ENCODE data around the gene RANGAP1. TPM values are rescaled to one million over a fixed set of nuclear protein-coding genes. Genes with fewer than 3 reads are reported as not detected.
A peak's percentile ranks its signal among the peaks of the same experiment; 100 is the strongest.

The RANGAP1 gene
- total and polyA plus RNA-seq, 2 of the 13 experiments (the other 11 are each of a cell fraction or from before 2014, with no cell fraction given), result 51.8 to 83.9 TPM

GRCh38 chr22:41197038-41197972 is 88.7 kb downstream of the RANGAP1 start (continued):
- TF ChIP-seq TRAFD1 (CRISPR knock-in tag; IDR thresholded peaks at IDR 0.05; ENCODE audit: borderline replicate concordance) (no peak), AGO2 (optimal IDR thresholded peaks at IDR 0.05; ENCODE audit: low read depth, low read length) (peak; percentile 30), ZBTB40 (IDR thresholded peaks at IDR 0.05) (no peak), ZBTB40 (CRISPR knock-in tag; IDR thresholded peaks at IDR 0.05) (peak; percentile 61; the same call in 1 of the 2 replicates), ATF3 (CRISPR knock-in tag; IDR thresholded peaks at IDR 0.05) (no peak), SMAD3 (CRISPR knock-in tag; IDR thresholded peaks at IDR 0.05) (peak; percentile 59; the same call in 1 of the 2 replicates), ZNF510 (CRISPR knock-in tag; IDR thresholded peaks at IDR 0.05; ENCODE audit: low read depth) (no peak), THYN1 (CRISPR knock-in tag; IDR thresholded peaks at IDR 0.05; ENCODE audit: borderline replicate concordance, low read depth) (no peak), ZNF660 (CRISPR knock-in tag; IDR thresholded peaks at IDR 0.05; ENCODE audit: borderline replicate concordance, low read depth) (no peak; the same call in 1 of the 2 replicates), TBX2 (CRISPR knock-in tag; IDR thresholded peaks at IDR 0.05; ENCODE audit: borderline replicate concordance) (peak; percentile 64), ZNF24 (IDR thresholded peaks at IDR 0.05) (no peak)
- TF ChIP-seq, protein P1, sequence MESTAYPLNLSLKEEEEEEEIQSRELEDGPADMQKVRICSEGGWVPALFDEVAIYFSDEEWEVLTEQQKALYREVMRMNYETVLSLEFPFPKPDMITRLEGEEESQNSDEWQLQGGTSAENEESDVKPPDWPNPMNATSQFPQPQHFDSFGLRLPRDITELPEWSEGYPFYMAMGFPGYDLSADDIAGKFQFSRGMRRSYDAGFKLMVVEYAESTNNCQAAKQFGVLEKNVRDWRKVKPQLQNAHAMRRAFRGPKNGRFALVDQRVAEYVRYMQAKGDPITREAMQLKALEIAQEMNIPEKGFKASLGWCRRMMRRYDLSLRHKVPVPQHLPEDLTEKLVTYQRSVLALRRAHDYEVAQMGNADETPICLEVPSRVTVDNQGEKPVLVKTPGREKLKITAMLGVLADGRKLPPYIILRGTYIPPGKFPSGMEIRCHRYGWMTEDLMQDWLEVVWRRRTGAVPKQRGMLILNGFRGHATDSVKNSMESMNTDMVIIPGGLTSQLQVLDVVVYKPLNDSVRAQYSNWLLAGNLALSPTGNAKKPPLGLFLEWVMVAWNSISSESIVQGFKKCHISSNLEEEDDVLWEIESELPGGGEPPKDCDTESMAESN (CRISPR knock-in tag; conservative IDR thresholded peaks at IDR 0.05), result peak; percentile 78
- TF ChIP-seq, protein P2, sequence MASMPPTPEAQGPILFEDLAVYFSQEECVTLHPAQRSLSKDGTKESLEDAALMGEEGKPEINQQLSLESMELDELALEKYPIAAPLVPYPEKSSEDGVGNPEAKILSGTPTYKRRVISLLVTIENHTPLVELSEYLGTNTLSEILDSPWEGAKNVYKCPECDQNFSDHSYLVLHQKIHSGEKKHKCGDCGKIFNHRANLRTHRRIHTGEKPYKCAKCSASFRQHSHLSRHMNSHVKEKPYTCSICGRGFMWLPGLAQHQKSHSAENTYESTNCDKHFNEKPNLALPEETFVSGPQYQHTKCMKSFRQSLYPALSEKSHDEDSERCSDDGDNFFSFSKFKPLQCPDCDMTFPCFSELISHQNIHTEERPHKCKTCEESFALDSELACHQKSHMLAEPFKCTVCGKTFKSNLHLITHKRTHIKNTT (CRISPR knock-in tag; IDR thresholded peaks at IDR 0.05), result no peak
